Karpas-422 (cell line): ENCODE measurements around the gene SPG11. TPM values are rescaled to one million over a fixed set of nuclear protein-coding genes. Genes with fewer than 3 reads are reported as not detected.

Experiments
- DNase-seq: peaks from one replicate; pipeline ENCODE4 v3.0.0-alpha.2; 2015
- H2AFZ ChIP-seq: fragments of 200-600 bp; sonication (generic); 2 replicates; pipeline ENCODE4 v1.6.1; 2014; ENCODE audit warnings: antibody characterized with exemption, low read length, mixed read lengths
- H3K27ac ChIP-seq: fragments of 200-600 bp; sonication (generic); 2 replicates; pipeline ENCODE4 v1.5.1; 2014; ENCODE audit warnings: mild to moderate bottlenecking, low read length, moderate library complexity
- H3K27me3 ChIP-seq: fragments of 200-600 bp; sonication (generic); 2 replicates; pipeline ENCODE4 v1.6.1; 2014; ENCODE audit warnings: low read length, mixed read lengths
- H3K36me3 ChIP-seq: fragments of 200-600 bp; sonication (generic); 2 replicates; pipeline ENCODE4 v1.6.1; 2014; ENCODE audit warnings: low read length, mixed read lengths; ENCODE audit not compliant: insufficient read depth
- H3K4me1 ChIP-seq: fragments of 200-600 bp; sonication (generic); 2 replicates; pipeline ENCODE4 v1.6.1; 2014; ENCODE audit warnings: mild to moderate bottlenecking, low read length, mixed read lengths
- H3K4me2 ChIP-seq: fragments of 200-600 bp; sonication (generic); 2 replicates; pipeline ENCODE4 v1.6.1; 2014; ENCODE audit warnings: low read length, low read depth, mild to moderate bottlenecking; ENCODE audit not compliant: poor library complexity, severe bottlenecking
- H3K4me3 ChIP-seq: fragments of 200-600 bp; sonication (generic); 2 replicates; pipeline ENCODE4 v1.5.1; 2014; ENCODE audit warnings: mild to moderate bottlenecking, antibody characterized with exemption, low read length, mixed read lengths
- H3K79me2 ChIP-seq: fragments of 200-600 bp; sonication (generic); 2 replicates; pipeline ENCODE4 v1.6.1; 2014; ENCODE audit warnings: mild to moderate bottlenecking, low read length, mixed read lengths
- H3K9ac ChIP-seq: fragments of 200-600 bp; sonication (generic); 2 replicates; pipeline ENCODE4 v1.6.0; 2014; ENCODE audit warnings: low read length
- H3K9me2 ChIP-seq: fragments of 200-600 bp; sonication (generic), shearing (Covaris generic); replicated peaks from 2 replicates; pipeline ENCODE4 v1.6.0; 2014; ENCODE audit warnings: mild to moderate bottlenecking, low read length, moderate library complexity; ENCODE audit not compliant: insufficient read depth
- H3K9me3 ChIP-seq: fragments of 300-700, 200-600 bp; sonication (generic); 2 replicates; pipeline ENCODE4 v1.6.1; 2014; ENCODE audit warnings: low read length, mixed read lengths
- H4K20me1 ChIP-seq: fragments of 200-600 bp; sonication (generic); 2 replicates; pipeline ENCODE4 v1.6.1; 2014; ENCODE audit warnings: mild to moderate bottlenecking, antibody characterized with exemption, low read length, low read depth; ENCODE audit not compliant: insufficient read depth
- total RNA-seq: library from RNA; depleted of rRNA; stranded (reverse); fragments of >200 nt; shearing (Covaris generic); gene quantifications from 2 replicates; pipeline ENCODE4 v1.2.3, GENCODE V29; 2014; ENCODE audit warnings: low replicate concordance

SPG11 gene
- total RNA-seq, 1 experiment from 2014 or later: 123 TPM

DNA sequence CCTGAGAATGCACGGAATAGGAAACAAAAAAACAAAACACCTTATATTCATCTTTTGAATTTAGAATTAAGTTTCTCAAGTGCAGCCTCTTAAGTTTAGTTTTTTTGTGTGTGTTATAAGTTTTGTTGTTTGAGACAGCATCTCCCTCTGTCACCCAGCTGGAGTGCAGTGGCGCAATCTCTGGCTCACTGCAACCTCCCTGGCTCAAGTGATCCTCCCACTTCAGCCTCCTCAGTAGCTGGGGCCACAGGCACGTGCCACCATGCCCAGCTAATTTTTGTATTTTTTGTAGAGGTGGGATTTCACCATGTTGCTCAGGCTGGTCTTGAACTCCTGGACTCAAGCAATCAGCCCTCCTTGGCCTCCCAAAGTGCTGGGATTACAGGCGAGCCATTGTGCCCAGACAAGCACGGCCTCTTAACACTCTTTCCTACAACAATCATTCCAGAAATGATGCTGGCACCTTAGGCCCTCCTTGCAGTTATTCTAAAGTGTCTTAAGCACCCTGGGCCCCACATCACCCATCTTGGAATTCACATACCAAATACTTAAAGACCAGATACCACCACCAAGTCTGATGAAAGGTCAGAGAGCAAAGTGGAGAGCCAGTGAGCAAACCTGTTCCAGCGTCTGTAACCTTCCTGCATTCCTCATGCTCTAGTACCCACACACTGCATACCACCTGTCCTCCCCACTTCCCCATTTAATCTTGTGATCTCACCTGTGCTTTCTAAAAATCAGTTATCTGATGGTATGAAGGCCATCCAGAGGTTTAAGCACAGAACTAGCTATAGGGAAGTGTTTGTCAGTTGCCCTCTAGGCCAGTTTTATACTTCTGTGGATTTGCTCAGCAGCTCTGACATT is 6.9 kb upstream of the SPG11 start:
- Histone ChIP-seq H3K27ac (no peak overlapping the region), H3K4me3 (no peak overlapping the region), H3K79me2 (no peaks in the 10 kb centered on the region), H3K9me3 (no peaks in the 10 kb centered on the region), H3K4me2 (no peak overlapping the region), H4K20me1 (no peaks in the 10 kb centered on the region), H3K4me1 (peaks cover 12% of the 10 kb centered on the region), H3K9me2 (no peaks in the 10 kb centered on the region), H2AFZ (no peak overlapping the region), H3K36me3 (no peaks in the 10 kb centered on the region), H3K9ac (no peak overlapping the region), H3K27me3 (no peaks in the 10 kb centered on the region)
- DNase-seq: no peak

DNA sequence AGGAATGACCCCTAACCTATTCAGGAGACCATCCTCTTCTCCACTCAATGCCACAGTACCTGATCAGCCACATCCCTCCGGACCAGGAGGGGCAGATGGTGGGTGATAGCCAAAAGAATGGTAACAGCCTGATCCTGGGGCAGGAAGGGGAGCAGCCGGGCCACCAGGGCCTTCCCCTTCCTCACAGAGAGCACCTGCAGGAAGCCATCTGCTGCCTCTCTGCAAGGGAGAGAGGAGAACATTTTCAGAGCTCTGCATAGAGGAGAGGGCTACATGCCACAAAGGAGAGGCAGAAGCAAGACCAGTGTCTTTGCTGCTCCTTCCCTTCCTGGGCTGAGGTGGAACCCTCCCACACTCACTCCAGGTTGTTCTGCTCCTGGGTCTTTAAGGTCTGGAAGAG is 5.5 kb upstream of the SPG11 start:
- no peak overlapping the region for H3K4me2 ChIP-seq
- no peaks in the 10 kb centered on the region for H3K9me3 ChIP-seq
- H3K9me2 ChIP-seq: no peaks in the 10 kb centered on the region
- H4K20me1 ChIP-seq: no peaks in the 10 kb centered on the region
- H3K4me3 ChIP-seq: no peak overlapping the region
- peaks cover 21% of the 10 kb centered on the region for H3K4me1 ChIP-seq
- no peak for DNase-seq
- H3K27ac ChIP-seq: no peak overlapping the region
- no peaks in the 10 kb centered on the region for H3K36me3 ChIP-seq
- H3K27me3 ChIP-seq: no peaks in the 10 kb centered on the region
- H3K79me2 ChIP-seq: no peaks in the 10 kb centered on the region
- H2AFZ ChIP-seq: no peak overlapping the region
- H3K9ac ChIP-seq: no peak overlapping the region

DNA sequence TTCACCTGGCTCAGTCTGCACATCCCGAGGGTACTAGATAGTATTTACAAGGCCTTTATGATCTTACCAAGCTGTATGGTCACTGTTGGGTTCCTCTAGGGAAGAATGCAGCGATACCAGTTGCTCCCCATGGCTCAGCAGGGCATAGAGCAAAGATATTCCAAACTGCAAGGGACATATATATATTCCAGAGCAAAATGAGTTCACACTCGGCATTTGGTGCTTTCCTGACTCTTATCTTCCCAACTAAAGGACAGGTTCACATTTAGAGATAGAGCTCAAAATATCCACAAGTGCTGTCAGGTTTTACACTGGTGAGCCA is 3.5 kb upstream of the SPG11 start:
- no peak overlapping the region for H3K4me3 ChIP-seq
- no peak overlapping the region for H3K4me2 ChIP-seq
- no peaks in the 10 kb centered on the region for H3K9me2 ChIP-seq
- H2AFZ ChIP-seq: peak overlapping the region; percentile 46
- H3K4me1 ChIP-seq: peaks cover 28% of the 10 kb centered on the region
- no peaks in the 10 kb centered on the region for H3K9me3 ChIP-seq
- no peaks in the 10 kb centered on the region for H3K36me3 ChIP-seq
- H3K9ac ChIP-seq: 0 out of 2 replicates have a peak overlapping the region, but pooled peaks have one; percentile 12
- H4K20me1 ChIP-seq: no peaks in the 10 kb centered on the region
- no peak overlapping the region for H3K27ac ChIP-seq
- DNase-seq: no peak
- peaks cover 9% of the 10 kb centered on the region for H3K79me2 ChIP-seq
- no peaks in the 10 kb centered on the region for H3K27me3 ChIP-seq

DNA sequence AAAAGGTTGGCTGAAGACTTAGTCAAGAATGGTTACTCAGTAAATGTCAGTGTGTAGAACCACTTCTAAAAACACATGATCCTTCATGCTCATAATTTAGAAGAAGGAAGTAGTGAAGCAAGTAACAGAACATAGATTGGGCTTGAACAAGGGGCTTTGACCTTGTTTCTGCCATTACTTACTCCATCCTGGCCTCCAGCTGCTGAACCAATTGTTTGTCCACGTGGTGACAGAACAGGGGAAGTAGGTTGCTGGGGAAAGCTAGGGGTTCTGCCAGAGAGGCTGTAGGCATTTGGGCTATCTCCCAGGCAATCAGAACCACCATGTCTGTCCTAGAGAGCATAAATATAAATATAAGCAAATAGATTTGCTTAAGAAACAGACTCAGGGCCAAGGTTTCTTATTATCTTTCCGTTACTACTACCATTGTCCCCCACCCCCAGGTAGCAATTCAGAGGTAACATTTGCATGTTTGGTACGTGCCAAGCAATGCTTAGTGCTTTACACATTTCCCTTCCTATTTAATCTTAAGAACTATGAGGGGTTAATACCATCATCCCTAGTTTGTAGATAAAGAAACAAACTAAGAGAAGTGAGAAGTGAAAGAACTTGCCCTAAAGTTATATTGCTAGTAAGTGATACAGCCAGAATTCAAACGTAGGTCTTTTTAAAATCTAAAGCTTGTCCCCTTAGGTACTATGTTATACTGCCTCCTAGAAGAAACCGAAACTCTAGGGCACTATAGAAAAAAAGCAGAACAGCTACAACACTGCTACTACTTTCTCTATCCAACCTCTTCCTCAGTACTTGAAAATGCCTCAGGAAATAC is 3.0 kb upstream of the SPG11 start:
- no peaks in the 10 kb centered on the region for H3K9me3 ChIP-seq
- no peaks in the 10 kb centered on the region for H3K9me2 ChIP-seq
- peak; percentile 45 for DNase-seq
- peaks cover 15% of the 10 kb centered on the region for H3K79me2 ChIP-seq
- H4K20me1 ChIP-seq: no peaks in the 10 kb centered on the region
- H3K36me3 ChIP-seq: no peaks in the 10 kb centered on the region
- 0 out of 2 replicates have a peak overlapping the region, but pooled peaks have one; percentile 12 for H3K9ac ChIP-seq
- H3K27ac ChIP-seq: no peak overlapping the region
- peak overlapping the region; percentile 46 for H2AFZ ChIP-seq
- H3K27me3 ChIP-seq: no peaks in the 10 kb centered on the region
- no peak overlapping the region for H3K4me3 ChIP-seq
- H3K4me2 ChIP-seq: peak overlapping the region; percentile 29
- peaks cover 34% of the 10 kb centered on the region for H3K4me1 ChIP-seq

DNA sequence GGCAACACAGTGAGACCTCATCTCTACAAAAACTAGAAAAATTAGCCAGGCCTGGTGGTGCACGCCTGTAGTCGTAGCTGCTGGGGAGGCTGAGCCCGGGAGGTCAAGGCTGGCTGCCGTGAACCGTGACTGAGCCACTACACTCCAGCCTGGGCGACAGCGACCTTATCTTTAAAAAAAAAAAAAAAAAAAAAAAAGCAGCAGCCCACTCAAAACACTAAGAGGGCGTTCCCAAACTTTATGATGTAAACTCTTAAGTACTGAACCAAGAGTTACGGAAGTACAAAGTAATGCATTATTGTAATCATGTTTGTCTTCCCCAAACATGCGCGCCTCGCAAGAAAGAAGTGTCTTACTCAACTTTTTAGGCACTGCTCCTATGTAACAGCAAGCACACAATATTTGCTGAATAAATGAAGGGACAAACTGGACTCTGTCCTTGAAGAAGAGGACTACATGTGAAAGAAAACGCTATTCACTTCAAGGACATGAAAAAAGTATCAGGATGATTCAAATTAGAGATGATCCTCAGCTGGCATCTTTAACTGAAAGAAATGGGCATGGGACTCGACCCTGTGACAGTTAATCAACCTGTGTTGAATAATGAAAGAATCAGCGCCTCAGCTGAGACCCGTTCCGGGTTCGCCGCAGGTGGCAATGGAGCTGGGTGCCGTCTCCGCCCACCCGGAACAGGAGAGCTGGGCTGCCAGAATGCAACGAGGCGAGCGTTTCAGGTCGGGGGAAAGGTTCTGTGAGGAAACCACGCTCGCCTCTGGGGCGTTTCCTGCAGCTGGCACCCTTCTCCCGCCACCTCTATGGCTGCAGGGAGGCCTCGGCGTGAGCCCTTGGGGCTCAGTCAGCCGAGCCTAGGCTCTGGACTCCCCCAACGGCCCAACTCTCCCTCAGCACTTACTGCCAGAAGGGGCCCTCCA is 718 bp downstream of the SPG11 start:
- H3K9ac ChIP-seq: peak overlapping the region; percentile 96
- peak overlapping the region; percentile 88 for H3K27ac ChIP-seq
- peak overlapping the region; percentile 96 for H3K4me2 ChIP-seq
- H3K9me2 ChIP-seq: no peaks in the 10 kb centered on the region
- peaks cover 38% of the 10 kb centered on the region for H3K4me1 ChIP-seq
- DNase-seq: peak; percentile 94
- peak overlapping the region; percentile 25; the same call in 1 of the 2 replicates for H2AFZ ChIP-seq
- no peaks in the 10 kb centered on the region for H3K9me3 ChIP-seq
- H3K36me3 ChIP-seq: peaks cover 22% of the 10 kb centered on the region
- peaks cover 35% of the 10 kb centered on the region for H3K79me2 ChIP-seq
- H3K4me3 ChIP-seq: peak overlapping the region; percentile 77
- no peaks in the 10 kb centered on the region for H3K27me3 ChIP-seq
- H4K20me1 ChIP-seq: no peaks in the 10 kb centered on the region

DNA sequence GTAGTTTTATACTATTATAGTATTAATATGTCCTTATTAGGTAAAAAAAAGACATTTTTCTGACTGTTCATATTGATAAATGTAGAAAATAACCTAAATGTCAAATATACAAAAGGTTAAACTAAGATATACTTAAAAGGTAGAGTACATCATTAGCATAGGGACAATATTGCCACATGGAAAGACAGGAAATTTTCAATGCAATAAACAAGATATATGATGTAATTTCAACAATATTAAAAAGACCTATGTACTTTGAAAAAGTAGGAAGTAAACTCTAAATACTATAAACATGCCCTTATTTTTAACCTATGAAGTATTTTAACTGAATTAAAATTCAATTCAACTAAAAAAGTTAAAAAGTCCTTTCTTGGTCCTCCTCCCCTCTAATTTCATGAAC is 1.9 kb downstream of the SPG11 start:
- no peak overlapping the region for H2AFZ ChIP-seq
- H3K4me3 ChIP-seq: peak overlapping the region; percentile 77
- H3K79me2 ChIP-seq: peaks cover 35% of the 10 kb centered on the region
- no peaks in the 10 kb centered on the region for H4K20me1 ChIP-seq
- H3K9me3 ChIP-seq: no peaks in the 10 kb centered on the region
- H3K27me3 ChIP-seq: no peaks in the 10 kb centered on the region
- peak overlapping the region; percentile 96 for H3K9ac ChIP-seq
- H3K4me1 ChIP-seq: peaks cover 32% of the 10 kb centered on the region
- peaks cover 33% of the 10 kb centered on the region for H3K36me3 ChIP-seq
- H3K9me2 ChIP-seq: no peaks in the 10 kb centered on the region
- DNase-seq: no peak
- peak overlapping the region; percentile 88; the same call in 1 of the 2 replicates for H3K27ac ChIP-seq
- H3K4me2 ChIP-seq: peak overlapping the region; percentile 96

DNA sequence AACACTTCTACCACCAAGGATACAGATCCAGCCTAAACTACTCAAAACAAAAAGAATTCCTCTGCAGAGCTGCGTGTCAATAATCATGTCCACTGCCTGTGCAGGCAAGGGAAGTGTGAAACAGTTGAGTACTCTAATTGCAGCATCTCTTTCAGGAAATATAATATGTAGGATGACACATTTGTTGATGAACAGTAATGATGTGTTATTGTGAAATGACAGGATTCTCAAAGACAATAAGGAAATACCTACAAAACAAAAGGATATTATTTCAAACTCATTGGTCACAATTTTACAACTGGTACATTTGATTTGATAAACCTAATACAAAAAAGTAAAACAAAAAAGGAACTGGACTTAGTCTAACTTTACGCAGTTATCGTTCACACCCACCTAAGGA is 4.4 kb downstream of the SPG11 start:
- Histone ChIP-seq H3K27me3 (no peaks in the 10 kb centered on the region), H3K9ac (no peak overlapping the region), H3K9me2 (no peaks in the 10 kb centered on the region), H3K79me2 (peaks cover 37% of the 10 kb centered on the region), H3K4me1 (peaks cover 18% of the 10 kb centered on the region), H3K4me3 (no peak overlapping the region), H2AFZ (no peak overlapping the region), H3K36me3 (peaks cover 52% of the 10 kb centered on the region), H3K4me2 (no peak overlapping the region), H3K9me3 (no peaks in the 10 kb centered on the region), H3K27ac (no peak overlapping the region), H4K20me1 (no peaks in the 10 kb centered on the region)
- no peak for DNase-seq
